AG04450 (cell line): Measurements from ENCODE around the gene SLC8A1. TPM values are rescaled to one million over a fixed set of nuclear protein-coding genes. Genes with fewer than 3 reads are reported as not detected.

Experiments
- CTCF ChIA-PET: fragments of 300-600, 350-600 bp; formaldehyde crosslinking; extraction: SDS; loops from one replicate; lab custom pipeline; 2022; ENCODE audit warnings: antibody characterized with exemption, inconsistent platforms; lab: Charles Lee
- POLR2A ChIA-PET: fragments of 350-600 bp; formaldehyde crosslinking; extraction: SDS; loops from one replicate; lab custom pipeline; 2021; ENCODE audit warnings: antibody characterized with exemption, inconsistent platforms; lab: Yijun Ruan, JAX
- DNase-seq: peaks from one replicate; pipeline ENCODE4 v3.0.0-alpha.2; 2011; ENCODE audit warnings: low read depth, low spot score
- H3K27ac ChIP-seq: one replicate; pipeline ENCODE4 v1.5.1; 2012; ENCODE audit warnings: low read depth, low read length, control low read depth
- H3K27me3 ChIP-seq: one replicate; pipeline ENCODE4 v1.6.0; 2012; ENCODE audit warnings: low read length; ENCODE audit not compliant: control insufficient read depth, insufficient read depth
- H3K4me3 ChIP-seq: 2 replicates; pipeline ENCODE4 v1.5.1; 2011; ENCODE audit warnings: mild to moderate bottlenecking, low read depth, low read length, control low read depth
- H3K9me3 ChIP-seq: 2 replicates; pipeline ENCODE4 v1.5.1; 2012; ENCODE audit warnings: low read length; ENCODE audit not compliant: control insufficient read depth, insufficient read depth
- polyA plus RNA-seq: library from polyadenylated mRNA; depleted of rRNA; stranded (reverse); fragments of >200 nt; gene quantifications from 2 replicates; pipeline ENCODE4 v1.2.3, GENCODE V29; 2011
- TF ChIP-seq, protein P1 (sequence below): IDR thresholded peaks from 2 replicates; pipeline ENCODE4 v1.5.1; 2011; ENCODE audit warnings: low read depth, low read length, control low read depth, inconsistent platforms

SLC8A1 gene
- polyA plus RNA-seq, 1 experiment: 19.3 TPM

DNA sequence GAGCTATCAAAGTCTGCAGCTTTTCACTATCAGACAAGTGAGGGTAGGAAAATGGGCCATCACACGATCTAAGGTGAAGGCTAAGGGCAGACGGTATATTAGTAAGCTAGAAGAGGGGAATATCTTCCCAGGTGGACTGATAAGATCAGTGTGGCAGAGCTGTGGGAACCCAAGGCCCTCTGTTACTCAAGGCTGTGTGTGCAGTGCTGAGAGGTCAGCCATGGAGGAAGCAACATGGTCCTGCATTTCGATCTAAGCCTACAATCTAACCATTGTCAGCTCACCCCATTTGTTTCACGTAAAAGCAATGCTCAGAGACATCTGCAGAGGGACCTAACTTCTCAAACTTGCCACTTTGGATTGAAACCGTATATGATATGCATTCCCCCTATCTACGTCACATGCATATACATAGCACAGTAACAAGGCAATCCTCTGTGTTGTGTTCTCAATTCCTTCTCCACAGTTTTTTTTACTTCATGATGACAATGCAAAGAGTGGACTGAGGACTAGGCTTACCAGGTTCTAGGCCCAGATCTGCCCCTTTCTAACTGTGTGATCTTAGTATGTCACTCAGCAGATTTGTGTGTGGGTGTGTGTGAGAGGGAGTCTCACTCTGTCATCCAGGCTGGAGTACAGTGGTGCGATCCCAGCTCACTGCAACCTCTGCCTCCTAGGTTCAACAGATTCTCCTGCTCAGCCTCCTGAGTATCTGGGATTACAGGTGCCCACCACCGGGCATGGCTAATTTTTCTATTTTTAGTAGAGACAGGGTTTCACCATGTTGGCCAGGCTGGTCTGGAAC is 45.2 kb downstream of the SLC8A1 start:
- no peak for DNase-seq
- Histone ChIP-seq H3K27ac (no peak overlapping the region), H3K27me3 (no peaks in the 10 kb centered on the region), H3K4me3 (no peak overlapping the region), H3K9me3 (no peaks in the 10 kb centered on the region)
- POLR2A ChIA-PET: no interaction called here
- CTCF ChIA-PET: interaction anchor here (0.8 kb wide), 1 partner anchor 8 kb away, joined by 3 read pairs; no protein-coding TSS in a partner anchor
- TF ChIP-seq, protein P1, sequence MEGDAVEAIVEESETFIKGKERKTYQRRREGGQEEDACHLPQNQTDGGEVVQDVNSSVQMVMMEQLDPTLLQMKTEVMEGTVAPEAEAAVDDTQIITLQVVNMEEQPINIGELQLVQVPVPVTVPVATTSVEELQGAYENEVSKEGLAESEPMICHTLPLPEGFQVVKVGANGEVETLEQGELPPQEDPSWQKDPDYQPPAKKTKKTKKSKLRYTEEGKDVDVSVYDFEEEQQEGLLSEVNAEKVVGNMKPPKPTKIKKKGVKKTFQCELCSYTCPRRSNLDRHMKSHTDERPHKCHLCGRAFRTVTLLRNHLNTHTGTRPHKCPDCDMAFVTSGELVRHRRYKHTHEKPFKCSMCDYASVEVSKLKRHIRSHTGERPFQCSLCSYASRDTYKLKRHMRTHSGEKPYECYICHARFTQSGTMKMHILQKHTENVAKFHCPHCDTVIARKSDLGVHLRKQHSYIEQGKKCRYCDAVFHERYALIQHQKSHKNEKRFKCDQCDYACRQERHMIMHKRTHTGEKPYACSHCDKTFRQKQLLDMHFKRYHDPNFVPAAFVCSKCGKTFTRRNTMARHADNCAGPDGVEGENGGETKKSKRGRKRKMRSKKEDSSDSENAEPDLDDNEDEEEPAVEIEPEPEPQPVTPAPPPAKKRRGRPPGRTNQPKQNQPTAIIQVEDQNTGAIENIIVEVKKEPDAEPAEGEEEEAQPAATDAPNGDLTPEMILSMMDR: no peak

- DNase-seq: no peak
- Histone ChIP-seq H3K27ac (no peak overlapping the region), H3K9me3 (no peaks in the 10 kb centered on the region), H3K27me3 (no peaks in the 10 kb centered on the region), H3K4me3 (no peak overlapping the region)
- ChIA-PET POLR2A (no interaction called here), CTCF (interaction anchor here (0.6 to 0.8 kb wide), 2 partner anchors 9 to 104 kb away, joined by 3 to 5 read pairs; no protein-coding TSS in a partner anchor)
- TF ChIP-seq, protein P1: no peak
Observed at GRCh38 chr2:40405465-40405864, 46.4 kb downstream of the SLC8A1 start.

DNA sequence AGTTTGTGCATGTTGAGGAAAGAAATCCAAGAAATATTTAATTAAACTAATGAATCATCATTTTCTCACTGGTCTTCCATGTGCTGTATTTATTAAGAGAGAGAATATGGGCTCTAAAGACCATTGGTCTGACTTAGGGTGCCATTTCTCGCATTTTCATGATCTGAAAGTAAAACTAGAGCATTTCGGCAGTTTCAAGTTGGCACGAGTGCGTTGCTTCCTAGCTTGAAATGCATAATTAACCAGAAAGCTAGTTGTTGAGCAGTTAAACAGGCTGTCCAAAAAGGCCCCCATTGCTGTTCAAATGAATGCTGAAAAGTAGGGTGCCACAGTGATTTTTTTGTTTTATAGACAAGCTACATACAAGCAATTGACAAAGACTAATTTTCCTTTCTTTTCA is 47.4 kb downstream of the SLC8A1 start:
- ChIA-PET POLR2A (no interaction called here), CTCF (no interaction called here)
- no peak for DNase-seq
- Histone ChIP-seq H3K27me3 (no peaks in the 10 kb centered on the region), H3K27ac (no peak overlapping the region), H3K4me3 (no peak overlapping the region), H3K9me3 (no peaks in the 10 kb centered on the region)
- TF ChIP-seq, protein P1: no peak

GRCh38 chr2:40403233-40403836 is 48.6 kb downstream of the SLC8A1 start:
- POLR2A ChIA-PET: interaction anchor here (0.6 to 1.4 kb wide), 4 partner anchors 31 to 122 kb away, joined by 3 to 5 read pairs (median 4); no protein-coding TSS in a partner anchor

More at GRCh38 chr2:40403233-40403836, 48.6 kb downstream of the SLC8A1 start:
- DNase-seq: peak; percentile 53
- H3K9me3 ChIP-seq: no peaks in the 10 kb centered on the region
- H3K27me3 ChIP-seq: no peaks in the 10 kb centered on the region
- CTCF ChIA-PET: interaction anchor here (0.6 kb wide), 2 partner anchors 30 to 157 kb away, joined by 3 read pairs; no protein-coding TSS in a partner anchor
- TF ChIP-seq, protein P1: no peak
- H3K27ac ChIP-seq: peak overlapping the region; percentile 76
- H3K4me3 ChIP-seq: no peak overlapping the region
